Fibroblast of peridontal ligament (primary cell): ENCODE measurements around the gene FAM234B.
A peak's percentile ranks its signal among the peaks of the same experiment; 100 is the strongest.

Experiments
- DNase-seq: peaks from one replicate; pipeline ENCODE4 v3.0.0-alpha.2; 2010; ENCODE audit errors: extremely low read depth

Gene FAM234B

GRCh38 chr12:13116259-13116658 is 72.1 kb downstream of the FAM234B start:
- DNase-seq: no peak

GRCh38 chr12:13117029-13117428 is 72.8 kb downstream of the FAM234B start:
- no peak for DNase-seq

DNA sequence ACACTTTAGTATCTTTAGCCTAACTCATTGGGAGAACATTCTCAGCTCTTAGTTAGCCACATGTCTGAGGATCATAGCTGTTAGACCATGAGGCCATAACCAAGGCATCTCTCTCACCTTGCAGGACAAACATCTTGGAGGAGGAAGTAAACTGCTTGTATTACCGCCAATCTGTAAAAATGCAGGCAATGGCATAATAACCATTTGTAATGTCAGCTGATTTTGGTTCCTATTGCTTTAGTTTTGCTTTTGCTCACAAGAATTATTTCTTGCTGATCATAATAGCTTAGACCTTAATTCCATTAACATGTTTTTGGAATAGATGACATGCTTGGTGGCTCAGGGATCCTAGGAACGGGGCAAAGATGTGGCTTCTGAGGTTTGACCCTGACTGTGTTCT is 75.6 kb downstream of the FAM234B start:
- no peak for DNase-seq

- no peak for DNase-seq
Observed at GRCh38 chr12:13120413-13120812, 76.2 kb downstream of the FAM234B start.

- DNase-seq: no peak
Observed at GRCh38 chr12:13121568-13121967, 77.4 kb downstream of the FAM234B start.

DNA sequence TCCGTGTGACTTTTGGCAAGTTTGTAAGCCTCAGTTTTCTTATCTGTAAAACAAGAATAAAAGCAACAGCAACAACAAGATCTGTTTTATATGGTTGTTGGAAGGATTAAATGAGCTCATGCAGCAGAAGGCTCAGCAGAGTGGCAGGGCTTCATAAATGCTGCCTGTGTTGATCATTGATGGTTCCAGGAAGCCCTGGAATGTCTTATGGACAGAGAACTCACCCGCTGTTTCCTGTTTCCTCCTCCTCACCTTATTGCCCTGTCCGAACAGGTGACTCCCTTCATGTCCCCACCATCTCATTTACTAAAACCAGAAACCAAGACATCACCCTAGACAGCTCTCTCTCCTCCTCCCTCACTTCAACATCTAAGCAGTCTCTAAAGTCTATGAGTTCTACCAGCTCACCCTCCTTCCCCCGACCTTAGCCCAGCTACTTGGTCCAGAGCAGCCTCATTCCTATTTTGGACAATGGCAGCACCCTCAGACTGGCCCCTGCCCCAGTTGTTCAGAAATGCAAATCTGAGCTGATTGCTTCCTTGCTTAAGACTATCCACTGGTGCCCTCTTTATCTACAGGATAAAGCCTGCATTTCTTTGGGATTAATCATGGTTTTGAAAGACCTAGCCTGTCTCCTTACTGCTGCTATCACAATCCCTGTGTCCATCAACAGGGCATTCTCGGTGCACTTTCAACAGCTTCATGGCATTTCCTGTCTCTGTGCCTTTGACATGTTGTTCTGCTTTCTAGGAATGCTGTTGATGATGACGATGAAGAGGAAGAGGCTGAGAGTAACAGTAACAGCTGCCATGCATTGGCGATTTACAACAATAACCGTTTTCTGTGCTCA is 80.7 kb downstream of the FAM234B start:
- DNase-seq: peak; percentile 41

GRCh38 chr12:13125996-13126395 is 81.8 kb downstream of the FAM234B start:
- no peak for DNase-seq

- peak; percentile 37 for DNase-seq
Observed at GRCh38 chr12:13126494-13126893, 82.3 kb downstream of the FAM234B start.

GRCh38 chr12:13127444-13127843 is 83.3 kb downstream of the FAM234B start:
- DNase-seq: no peak

DNA sequence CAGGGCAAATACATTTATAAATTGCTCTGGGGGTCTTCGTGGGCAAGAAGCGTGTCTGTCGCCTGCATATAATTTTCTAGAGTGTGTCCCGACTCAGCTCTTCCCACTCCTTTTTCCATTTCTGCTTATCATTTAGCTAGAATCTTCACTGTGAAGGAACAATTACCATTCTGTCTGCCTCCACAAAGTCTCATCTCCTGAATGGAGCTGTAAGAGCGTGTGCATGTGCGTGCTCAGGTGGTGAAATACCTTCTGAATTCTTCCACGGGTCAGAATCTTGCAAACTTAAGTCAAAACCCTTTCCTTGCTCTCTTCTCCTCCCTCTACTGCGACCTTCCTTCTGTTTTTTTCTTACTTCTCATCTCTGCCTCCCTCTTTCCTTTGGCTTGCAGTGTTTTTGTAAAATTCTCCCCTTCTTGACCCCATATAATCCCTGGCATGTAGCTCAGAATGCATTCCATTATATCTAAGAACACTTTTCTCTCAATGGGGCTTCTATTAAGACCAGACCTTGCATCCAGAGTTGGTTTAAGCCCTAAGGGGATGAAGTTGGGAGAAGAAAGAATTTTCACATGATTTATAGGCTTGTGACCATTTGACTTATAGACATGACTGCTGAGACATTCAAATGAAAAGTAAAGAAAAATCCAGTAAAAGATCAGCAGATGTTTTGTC is 84.2 kb downstream of the FAM234B start:
- peak; percentile 31 for DNase-seq

GRCh38 chr12:13130981-13131380 is 86.8 kb downstream of the FAM234B start:
- no peak for DNase-seq
